GM21619 (cell line): ENCODE results near the gene COMMD1.
"Not testable (repeated sequence)": the region's sequence is repeated elsewhere in the genome, so short reads cannot be mapped to it uniquely, and the experiment has no call there.

Experiments used
- ATAC-seq: cut with Tn5 transposase; IDR thresholded peaks from one replicate; pipeline ENCODE4 v1.9.1; 2021; ENCODE audit not compliant: unreplicated experiment

COMMD1 gene

GRCh38 chr2:61962095-61962984 is 56.9 kb downstream of the COMMD1 start:
- ATAC-seq, result no peak

GRCh38 chr2:61966087-61966727 is 60.7 kb downstream of the COMMD1 start:
- no peak for ATAC-seq

GRCh38 chr2:61967262-61967661 is 61.8 kb downstream of the COMMD1 start:
- no peak for ATAC-seq

GRCh38 chr2:61969376-61969775 is 63.9 kb downstream of the COMMD1 start:
- no peak for ATAC-seq

- no peak for ATAC-seq
Observed at GRCh38 chr2:61970807-61971556, 65.5 kb downstream of the COMMD1 start.

- ATAC-seq, result no peak
Observed at GRCh38 chr2:61978522-61978921, 73.0 kb downstream of the COMMD1 start.

GRCh38 chr2:61980758-61981157 is 75.3 kb downstream of the COMMD1 start:
- no peak for ATAC-seq

- no peak for ATAC-seq
Observed at GRCh38 chr2:61984682-61985081, 79.2 kb downstream of the COMMD1 start.

- no peak for ATAC-seq
Observed at GRCh38 chr2:61988462-61989366, 83.2 kb downstream of the COMMD1 start.

GRCh38 chr2:61993422-61994024 is 88.0 kb downstream of the COMMD1 start:
- peak; percentile 50 for ATAC-seq

GRCh38 chr2:61994531-61994930 is 89.1 kb downstream of the COMMD1 start:
- ATAC-seq, result no peak

GRCh38 chr2:61995065-61995464 is 89.6 kb downstream of the COMMD1 start:
- no peak for ATAC-seq

GRCh38 chr2:61995515-61995914 is 90.0 kb downstream of the COMMD1 start:
- ATAC-seq, result peak; percentile 67

- no peak for ATAC-seq
Observed at GRCh38 chr2:61998426-61998825, 93.0 kb downstream of the COMMD1 start.

GRCh38 chr2:62000538-62000937 is 95.1 kb downstream of the COMMD1 start:
- no peak for ATAC-seq

GRCh38 chr2:62001431-62001830 is 96.0 kb downstream of the COMMD1 start:
- no peak for ATAC-seq

- not testable (repeated sequence) for ATAC-seq
Observed at GRCh38 chr2:62004428-62004827, 99.0 kb downstream of the COMMD1 start.

- ATAC-seq, result no peak
Observed at GRCh38 chr2:62007555-62007954, 102.1 kb downstream of the COMMD1 start.

- ATAC-seq, result no peak
Observed at GRCh38 chr2:62010632-62011256, 105.3 kb downstream of the COMMD1 start.

GRCh38 chr2:62013641-62014040 is 108.2 kb downstream of the COMMD1 start:
- no peak for ATAC-seq
